Heart left ventricle (tissue), 16 donors: ENCODE results near the gene TNS4. TPM values are rescaled to one million over a fixed set of nuclear protein-coding genes. Genes with fewer than 3 reads are reported as not detected.

Source experiments
- ATAC-seq, 4 donors: fragments of 200-7000 bp; cut with Tn5 transposase; one replicate each; pipeline ENCODE4 v1.9.1; 2020 to 2022; ENCODE audit warnings: moderate library complexity in 4 of 4, mild to moderate bottlenecking in 3 of 4, moderate number of reproducible peaks in 1 of 4
- DNase-seq, 5 donors: peaks; one replicate each; pipeline ENCODE4 v3.0.0-alpha.2; 2020
- H3K27ac ChIP-seq, 12 donors: fragments of 200-600 bp; sonication (generic) in 4 of 12; one replicate each; pipeline versions ENCODE4 v1.5.0 to v1.8.0; 2016 to 2022; ENCODE audit warnings: mild to moderate bottlenecking in 2 of 12
- H3K27me3 ChIP-seq, 9 donors: fragments of 200-600 bp; sonication (generic) in 2 of 9; one replicate each; pipeline versions ENCODE4 v1.5.1 to v1.8.0; 2016 to 2022; ENCODE audit warnings: mild to moderate bottlenecking in 3 of 9
- H3K36me3 ChIP-seq, 9 donors: fragments of 200-600 bp; sonication (generic) in 2 of 9; one replicate each; pipeline versions ENCODE4 v1.5.0 to v1.8.0; 2018 to 2022; ENCODE audit warnings: mild to moderate bottlenecking in 2 of 9
- H3K4me1 ChIP-seq, 12 donors: fragments of 200-600 bp; sonication (generic) in 4 of 12; one replicate each; pipeline versions ENCODE4 v1.5.0 to v1.8.0; 2016 to 2022; ENCODE audit warnings: mild to moderate bottlenecking in 3 of 12
- H3K4me3 ChIP-seq, 12 donors: fragments of 200-600 bp; sonication (generic) in 4 of 12; one replicate each; pipeline versions ENCODE4 v1.5.0 to v1.8.0; 2017 to 2022; ENCODE audit warnings: mild to moderate bottlenecking in 9 of 12, moderate library complexity in 4 of 12
- H3K9me3 ChIP-seq, 12 donors: fragments of 200-600 bp; sonication (generic) in 4 of 12; one replicate each; pipeline versions ENCODE4 v1.5.0 to v1.8.0; 2016 to 2022; ENCODE audit warnings: mild to moderate bottlenecking in 1 of 12
- POLR2A ChIP-seq, 2 donors: fragments of 450-650 bp; IDR thresholded peaks; one replicate each; pipeline ENCODE4 v1.6.1; 2017; ENCODE audit warnings: antibody characterized with exemption in 2 of 2, mild to moderate bottlenecking in 2 of 2, moderate library complexity in 2 of 2
- WGBS, 4 donors: extraction: QIAGEN DNeasy Blood & Tissue Kit in 2 of 4; methylation state at CpG; one replicate each; pipeline versions ENCODE4 v1.1.5 to v1.1.7; 2013 to 2018; 5-methylcytosine and 5-hydroxymethylcytosine counted together
- intact Hi-C, 10 donors: fragments of 100-400 bp; cut with DNase I; formaldehyde crosslinking; loops; one replicate each; pipeline versions ENCODE4 v1.11.1 to v1.14.2; 2022
- polyA plus RNA-seq, 2 donors: library from polyadenylated mRNA; stranded (reverse); fragments of 200-250 nt; gene quantifications; one replicate each; pipeline ENCODE4 v1.2.3, GENCODE V29; 2013
- total RNA-seq, 9 donors: library from RNA; depleted of rRNA in 2 of 9; stranded (reverse); fragments of >200 nt in 2 of 9; fragmentation: NEBNext Ultra II Directional in 3 of 9; extraction: Animal tissue kit (Norgen Biotek cat#: 25700) in 3 of 9; gene quantifications; one replicate each; pipeline versions ENCODE4 v1.1.0 to v1.2.4, GENCODE V29; 2016 to 2023
- TF ChIP-seq, protein P1 (sequence below), 12 donors: fragments of 200-600 bp; sonication (generic) in 4 of 12; IDR thresholded peaks; one replicate each; pipeline versions ENCODE4 v1.5.0 to v1.8.0; 2018 to 2022; ENCODE audit warnings: antibody characterized with exemption in 12 of 12, mild to moderate bottlenecking in 5 of 12
- donor health status: ischemic (EF 13 %, LVEDD 7.1; RV severe dilation, severe dysfunction).
- donor health status: healthy with polysubstance abuse.
- donor health status: DM: no; HTN: yes; CAD: no.
- donor health status: DM: no; HTN: no; CAD: no.
- donor health status: ischemic (EF 25% LVEDD 6.9; RV normal size, moderate dysfunction).
- donor health status: ischemic (EF 25% LVEDD 5.7; RV mildly dilated, moderate dysfunction).
- donor health status: healthy.
- donor health status: DM: yes; HTN: yes; CAD: no.
- donor health status: ischemic (EF 35%, LVEDD 5.7; RV mildly dilated, moderate dysfunction).
- donor health status: nonischemic (EF 11% LVEDD 7.7; RV severe dilation, severe dysfunction).
- donor health status: DM: yes; HTN: yes; CAD: no.
- donor health status: PGD.
- donor health status: ischemic (EF 29% LVEDD 5.4; RV normal size, mild dysfunction).
- donor health status: nonischemic (EF 23%, LVEDD 6.1; RV moderate dilation, normal function).

Gene TNS4
- total and polyA plus RNA-seq, 11 donors, result 0.16 to 0.91 TPM; not detected in 9

DNA sequence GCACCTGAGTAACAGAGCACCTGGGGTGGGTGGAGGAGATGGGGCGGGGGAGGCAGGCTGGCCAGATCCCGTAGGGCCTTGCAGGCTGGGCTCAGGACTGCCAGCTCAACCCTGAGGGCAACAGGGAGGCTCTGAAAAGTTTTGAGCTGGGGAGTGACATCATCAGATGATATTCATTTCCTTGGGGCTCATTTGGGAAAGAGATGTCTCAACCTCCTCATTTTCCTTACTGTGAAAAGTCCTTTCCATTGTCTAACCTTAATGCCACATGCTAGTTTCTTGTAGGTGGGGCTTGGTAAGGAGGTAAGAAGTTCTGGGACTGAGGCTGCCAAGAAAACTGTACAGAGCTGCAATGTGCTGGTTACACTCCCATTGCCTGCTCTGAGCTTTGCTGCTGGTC lies 3.7 kb downstream of the TNS4 start:
- no peaks in the 10 kb centered on the region for H3K36me3 ChIP-seq
- H3K27me3 ChIP-seq, result no peaks in the 10 kb centered on the region
- 85 to 91% (median 90%) methylated on average over 2 of the region's 2 CpGs for WGBS, 4 donors
- peaks cover 3 to 19% (median 13%) of the 10 kb centered on the region in 12 donors for H3K4me1 ChIP-seq
- intact Hi-C loops, result no loop called here
- H3K4me3 ChIP-seq, result no peak overlapping the region
- TF ChIP-seq POLR2A (IDR thresholded peaks at IDR 0.05), result no peak
- H3K27ac ChIP-seq, result peak overlapping the region in 1 of 12 donors; percentile 79
- peak in 2 of 5 donors; percentile 18 to 36 for DNase-seq
- no peaks in the 10 kb centered on the region for H3K9me3 ChIP-seq
- no peak for ATAC-seq

DNA sequence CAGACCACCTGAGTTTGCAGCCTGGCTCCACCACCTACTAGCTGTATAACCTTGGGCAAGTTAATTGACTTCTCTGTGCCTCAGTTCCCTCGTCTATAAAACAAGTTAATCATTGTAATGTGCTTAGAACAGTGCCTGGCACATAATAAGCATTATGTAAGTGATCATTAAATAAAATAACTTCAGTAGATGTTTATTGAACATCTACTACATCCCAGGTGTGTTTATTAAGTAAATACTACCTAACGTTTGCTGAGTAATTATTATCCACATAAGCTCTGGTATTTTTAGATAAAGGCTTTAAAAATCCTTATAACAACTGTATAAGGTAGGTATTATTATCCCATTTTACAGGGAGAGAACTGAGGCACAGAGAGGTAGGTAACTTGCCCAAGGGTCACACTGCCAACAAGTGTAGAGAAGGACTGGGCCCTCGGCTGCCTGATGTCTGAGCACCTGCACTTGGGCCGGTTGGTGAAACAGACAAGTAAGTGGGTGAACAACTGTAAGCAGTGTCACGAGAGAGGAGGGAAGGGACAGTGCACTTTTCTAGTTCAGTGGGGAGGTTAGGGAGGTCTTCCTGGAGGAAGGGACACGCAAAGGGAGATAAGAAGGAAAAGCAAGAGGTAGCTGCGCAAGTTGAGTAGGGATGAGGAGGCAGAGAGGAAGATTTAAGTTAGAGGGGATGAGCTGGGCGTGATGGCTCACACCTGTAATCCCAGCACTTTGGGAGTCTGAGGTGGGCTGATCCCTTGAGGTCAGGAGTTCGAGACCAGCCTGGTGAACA lies 4.6 kb downstream of the TNS4 start:
- no peak overlapping the region for H3K4me3 ChIP-seq
- peak in 2 of 5 donors; percentile 9 to 30 for DNase-seq
- peaks cover 3 to 19% (median 13%) of the 10 kb centered on the region in 12 donors for H3K4me1 ChIP-seq
- H3K27me3 ChIP-seq, result no peaks in the 10 kb centered on the region
- intact Hi-C loops, result no loop called here
- H3K9me3 ChIP-seq, result no peaks in the 10 kb centered on the region
- no peak overlapping the region for H3K27ac ChIP-seq
- no peaks in the 10 kb centered on the region for H3K36me3 ChIP-seq
- 73 to 85% (median 77%) methylated on average over 8 to 9 of the region's 9 CpGs for WGBS, 4 donors
- ATAC-seq, result no peak
- TF ChIP-seq POLR2A (IDR thresholded peaks at IDR 0.05), result no peak
- TF ChIP-seq, protein P1, sequence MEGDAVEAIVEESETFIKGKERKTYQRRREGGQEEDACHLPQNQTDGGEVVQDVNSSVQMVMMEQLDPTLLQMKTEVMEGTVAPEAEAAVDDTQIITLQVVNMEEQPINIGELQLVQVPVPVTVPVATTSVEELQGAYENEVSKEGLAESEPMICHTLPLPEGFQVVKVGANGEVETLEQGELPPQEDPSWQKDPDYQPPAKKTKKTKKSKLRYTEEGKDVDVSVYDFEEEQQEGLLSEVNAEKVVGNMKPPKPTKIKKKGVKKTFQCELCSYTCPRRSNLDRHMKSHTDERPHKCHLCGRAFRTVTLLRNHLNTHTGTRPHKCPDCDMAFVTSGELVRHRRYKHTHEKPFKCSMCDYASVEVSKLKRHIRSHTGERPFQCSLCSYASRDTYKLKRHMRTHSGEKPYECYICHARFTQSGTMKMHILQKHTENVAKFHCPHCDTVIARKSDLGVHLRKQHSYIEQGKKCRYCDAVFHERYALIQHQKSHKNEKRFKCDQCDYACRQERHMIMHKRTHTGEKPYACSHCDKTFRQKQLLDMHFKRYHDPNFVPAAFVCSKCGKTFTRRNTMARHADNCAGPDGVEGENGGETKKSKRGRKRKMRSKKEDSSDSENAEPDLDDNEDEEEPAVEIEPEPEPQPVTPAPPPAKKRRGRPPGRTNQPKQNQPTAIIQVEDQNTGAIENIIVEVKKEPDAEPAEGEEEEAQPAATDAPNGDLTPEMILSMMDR (IDR thresholded peaks at IDR 0.05), result no peak

DNA sequence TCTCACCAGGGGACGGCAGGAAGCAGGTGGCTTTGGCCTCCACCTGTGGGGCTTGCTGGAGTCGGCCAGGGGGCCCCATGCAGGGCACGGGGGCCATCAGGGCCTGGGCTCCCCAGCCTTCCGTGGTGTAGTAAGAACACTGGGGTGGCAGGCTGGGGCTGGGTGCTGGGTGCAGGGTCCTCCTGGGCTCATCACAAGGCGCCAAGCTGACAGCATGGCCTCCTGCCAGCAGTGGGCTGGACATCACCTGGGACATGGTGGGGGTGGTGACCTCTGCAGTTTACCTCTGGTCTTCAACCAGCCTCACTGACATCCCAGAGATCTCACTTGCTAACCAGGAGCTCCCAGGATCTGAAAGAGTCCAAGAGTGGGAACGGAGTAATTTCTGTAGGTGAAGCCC lies 5.3 kb downstream of the TNS4 start:
- ATAC-seq (no peak), DNase-seq (peak in 2 of 5 donors; percentile 24 to 40)
- no peaks in the 10 kb centered on the region for H3K27me3 ChIP-seq
- peak overlapping the region in 1 of 12 donors; percentile 7 for H3K27ac ChIP-seq
- WGBS, 4 donors, result 86 to 93% (median 88%) methylated on average over 6 of the region's 6 CpGs
- intact Hi-C loops, result no loop called here
- peaks cover 3 to 19% (median 13%) of the 10 kb centered on the region in 12 donors for H3K4me1 ChIP-seq
- no peaks in the 10 kb centered on the region for H3K36me3 ChIP-seq
- TF ChIP-seq, protein P1 (IDR thresholded peaks at IDR 0.05), result no peak
- TF ChIP-seq POLR2A (IDR thresholded peaks at IDR 0.05), result no peak
- H3K4me3 ChIP-seq, result no peak overlapping the region
- no peaks in the 10 kb centered on the region for H3K9me3 ChIP-seq

DNA sequence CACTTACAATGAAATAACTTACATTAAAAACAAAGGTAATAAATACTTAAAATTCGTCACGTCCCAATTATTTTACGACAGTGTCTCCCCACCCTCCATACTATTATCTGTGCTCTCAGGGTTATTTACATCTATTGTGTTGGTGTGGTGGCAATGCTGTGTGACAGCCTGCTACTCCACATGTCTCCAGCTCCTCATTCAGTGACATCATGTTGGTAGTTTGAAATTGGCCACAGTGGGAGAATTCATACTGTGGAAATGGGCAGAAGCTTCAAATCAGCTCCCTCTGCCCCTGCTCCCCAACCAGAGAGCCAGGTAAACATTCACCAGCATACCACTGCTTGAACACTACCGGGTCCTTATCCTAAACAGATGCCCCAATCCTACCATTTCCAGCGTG lies 6.3 kb downstream of the TNS4 start:
- ATAC-seq, result no peak
- 73 to 77% (median 76%) methylated on average over 5 of the region's 5 CpGs for WGBS, 4 donors
- Histone ChIP-seq H3K27me3 (no peaks in the 10 kb centered on the region), H3K4me3 (no peak overlapping the region), H3K27ac (peak overlapping the region in 1 of 12 donors; percentile 7), H3K9me3 (no peaks in the 10 kb centered on the region), H3K36me3 (no peaks in the 10 kb centered on the region), H3K4me1 (peaks cover 3 to 15% (median 10%) of the 10 kb centered on the region in 12 donors)
- TF ChIP-seq, protein P1 (IDR thresholded peaks at IDR 0.05), result no peak
- no peak for TF ChIP-seq POLR2A (IDR thresholded peaks at IDR 0.05)
- intact Hi-C loops, result no loop called here
- DNase-seq, result no peak
